SK-N-SH treated with all-trans-retinoic acid at 6 μM for 48 hours (cell line): Measurements from ENCODE around the gene KCNK5.

Experiments used
- ESRRG ChIP-seq: fragments of 250-450 bp; sonication (Bioruptor Pico); IDR thresholded peaks from 2 replicates; pipeline ENCODE4 v1.6.1; 2021; ENCODE audit warnings: mild to moderate bottlenecking
- ISL1 ChIP-seq: fragments of 250-450 bp; sonication (Bioruptor Pico); IDR thresholded peaks from 2 replicates; pipeline ENCODE4 v2.1.2; 2022; ENCODE audit warnings: mild to moderate bottlenecking, moderate library complexity
- PPARA ChIP-seq: fragments of 250-450 bp; sonication (Bioruptor Pico); IDR thresholded peaks from 2 replicates; pipeline ENCODE4 v1.5.0; 2020; ENCODE audit warnings: mild to moderate bottlenecking, borderline replicate concordance
- RARB ChIP-seq: fragments of 250-450 bp; sonication (Bioruptor Pico); IDR thresholded peaks from 2 replicates; pipeline ENCODE4 v1.8.0; 2021; ENCODE audit warnings: mild to moderate bottlenecking, moderate library complexity
- SNAI2 ChIP-seq: fragments of 250-450 bp; sonication (Bioruptor Pico); IDR thresholded peaks from 2 replicates; pipeline ENCODE4 v1.5.0; 2020; ENCODE audit warnings: mild to moderate bottlenecking, moderate library complexity
- ZFP3 ChIP-seq: fragments of 250-450 bp; sonication (Bioruptor Pico); IDR thresholded peaks from 2 replicates; pipeline ENCODE4 v1.5.0; 2020; ENCODE audit warnings: mild to moderate bottlenecking, moderate library complexity
- ZFP30 ChIP-seq: fragments of 450-650 bp; formaldehyde crosslinking; IDR thresholded peaks from 2 replicates; pipeline ENCODE4 v1.5.0; 2022; ENCODE audit warnings: mild to moderate bottlenecking, moderate library complexity
- ZNF565 ChIP-seq: fragments of 450-650 bp; formaldehyde crosslinking; conservative IDR thresholded peaks from 2 replicates; pipeline ENCODE4 v1.5.0; 2020; ENCODE audit warnings: low read depth, mild to moderate bottlenecking, moderate library complexity
- ZNF70 ChIP-seq: fragments of 450-650 bp; formaldehyde crosslinking; IDR thresholded peaks from 2 replicates; pipeline ENCODE4 v1.5.0; 2020; ENCODE audit warnings: mild to moderate bottlenecking, moderate library complexity
- ZNF8 ChIP-seq: fragments of 450-650 bp; formaldehyde crosslinking; IDR thresholded peaks from 2 replicates; pipeline ENCODE4 v1.5.0; 2020; ENCODE audit warnings: mild to moderate bottlenecking, moderate library complexity
- TF ChIP-seq, protein P1 (sequence below): fragments of 250-450 bp; sonication (Bioruptor Pico); IDR thresholded peaks from 2 replicates; pipeline ENCODE4 v1.8.0; 2020; ENCODE audit warnings: mild to moderate bottlenecking, moderate library complexity, borderline replicate concordance

DNA sequence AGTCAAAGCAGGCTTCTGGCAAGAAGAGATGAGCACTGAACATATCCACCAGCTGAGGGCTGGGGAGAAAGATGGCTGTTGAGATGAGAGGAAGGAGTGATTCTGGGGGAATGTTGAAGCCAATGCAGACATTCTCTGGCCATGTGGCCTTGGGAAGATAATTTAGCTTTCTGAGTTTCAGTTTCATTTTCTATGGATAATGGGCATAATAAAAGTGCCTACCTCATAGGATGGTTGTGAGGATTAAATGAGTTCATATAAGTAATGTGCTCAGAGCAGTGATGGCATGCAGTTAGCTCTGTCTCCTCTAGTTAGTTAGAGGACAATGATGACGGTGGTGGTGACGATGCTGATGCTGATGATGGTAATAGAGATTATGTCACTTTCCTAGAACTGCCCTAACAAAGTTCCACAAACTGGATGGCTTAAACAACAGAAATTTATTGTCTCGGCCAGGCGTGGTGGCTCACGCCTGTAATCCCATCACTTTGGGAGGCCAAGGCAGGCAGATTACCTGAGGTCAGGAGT is 18.5 kb upstream of the KCNK5 start:
- TF ChIP-seq ZNF8 (CRISPR knock-in tag) = no peak
- no peak for TF ChIP-seq ZFP3 (CRISPR knock-in tag)
- no peak for TF ChIP-seq PPARA (CRISPR knock-in tag)
- TF ChIP-seq ZNF565 = no peak
- TF ChIP-seq SNAI2 (CRISPR knock-in tag) = no peak
- TF ChIP-seq, protein P1, sequence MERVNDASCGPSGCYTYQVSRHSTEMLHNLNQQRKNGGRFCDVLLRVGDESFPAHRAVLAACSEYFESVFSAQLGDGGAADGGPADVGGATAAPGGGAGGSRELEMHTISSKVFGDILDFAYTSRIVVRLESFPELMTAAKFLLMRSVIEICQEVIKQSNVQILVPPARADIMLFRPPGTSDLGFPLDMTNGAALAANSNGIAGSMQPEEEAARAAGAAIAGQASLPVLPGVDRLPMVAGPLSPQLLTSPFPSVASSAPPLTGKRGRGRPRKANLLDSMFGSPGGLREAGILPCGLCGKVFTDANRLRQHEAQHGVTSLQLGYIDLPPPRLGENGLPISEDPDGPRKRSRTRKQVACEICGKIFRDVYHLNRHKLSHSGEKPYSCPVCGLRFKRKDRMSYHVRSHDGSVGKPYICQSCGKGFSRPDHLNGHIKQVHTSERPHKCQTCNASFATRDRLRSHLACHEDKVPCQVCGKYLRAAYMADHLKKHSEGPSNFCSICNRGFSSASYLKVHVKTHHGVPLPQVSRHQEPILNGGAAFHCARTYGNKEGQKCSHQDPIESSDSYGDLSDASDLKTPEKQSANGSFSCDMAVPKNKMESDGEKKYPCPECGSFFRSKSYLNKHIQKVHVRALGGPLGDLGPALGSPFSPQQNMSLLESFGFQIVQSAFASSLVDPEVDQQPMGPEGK = no peak
- no peak for TF ChIP-seq ZNF70
- no peak for TF ChIP-seq ZFP30 (CRISPR knock-in tag)
- TF ChIP-seq RARB (CRISPR knock-in tag) = no peak
- no peak for TF ChIP-seq ISL1 (CRISPR knock-in tag)
- TF ChIP-seq ESRRG (CRISPR knock-in tag) = no peak
